Activated CD4-positive, alpha-beta T cell treated with anti-CD3 and anti-CD28 coated beads, Interleukin-2, amount 10 ng/mL, durations not matched to agents 7 days and 5 days (primary cell): Measurements from ENCODE around the gene ZC3H12C. TPM values are rescaled to one million over a fixed set of nuclear protein-coding genes. Genes with fewer than 3 reads are reported as not detected.
"Not testable (repeated sequence)": the region's sequence is repeated elsewhere in the genome, so short reads cannot be mapped to it uniquely, and the experiment has no call there.

Source experiments
- CTCF ChIA-PET: fragments of 350-600 bp; sonication (Branson Sonifier 250); formaldehyde crosslinking; loops from one replicate; lab custom pipeline; 2021; ENCODE audit warnings: antibody characterized with exemption; lab: Charles Lee
- POLR2A ChIA-PET: fragments of 350-600 bp; sonication (Branson Sonifier 250); formaldehyde crosslinking; loops from one replicate; lab custom pipeline; 2021; ENCODE audit warnings: antibody characterized with exemption; lab: Charles Lee
- DNase-seq: peaks from one replicate; pipeline ENCODE4 v3.0.0-alpha.2; 2020
- H3K27ac Mint-ChIP-seq: one replicate; pipeline ENCODE4 v1.8.0; 2021; ENCODE audit warnings: mild to moderate bottlenecking, moderate library complexity, mixed read lengths
- H3K27me3 Mint-ChIP-seq: one replicate; pipeline ENCODE4 v1.8.0; 2021; ENCODE audit warnings: mixed read lengths
- H3K36me3 Mint-ChIP-seq: one replicate; pipeline ENCODE4 v1.8.0; 2021; ENCODE audit warnings: low read depth, mixed read lengths
- H3K4me1 Mint-ChIP-seq: one replicate; pipeline ENCODE4 v1.8.0; 2021; ENCODE audit warnings: mixed read lengths
- H3K4me3 Mint-ChIP-seq: one replicate; pipeline ENCODE4 v1.8.0; 2021; ENCODE audit warnings: mild to moderate bottlenecking, moderate library complexity, mixed read lengths
- H3K9me3 Mint-ChIP-seq: one replicate; pipeline ENCODE4 v1.8.0; 2021; ENCODE audit warnings: mixed read lengths
- total RNA-seq, 2 experiments: library from RNA; stranded (reverse); gene quantifications; one replicate each; pipeline ENCODE4 v1.2.3, GENCODE V29; 2021

The ZC3H12C gene
- total RNA-seq, 2 experiments from 2014 or later, result 0.40 to 0.50 TPM

DNA sequence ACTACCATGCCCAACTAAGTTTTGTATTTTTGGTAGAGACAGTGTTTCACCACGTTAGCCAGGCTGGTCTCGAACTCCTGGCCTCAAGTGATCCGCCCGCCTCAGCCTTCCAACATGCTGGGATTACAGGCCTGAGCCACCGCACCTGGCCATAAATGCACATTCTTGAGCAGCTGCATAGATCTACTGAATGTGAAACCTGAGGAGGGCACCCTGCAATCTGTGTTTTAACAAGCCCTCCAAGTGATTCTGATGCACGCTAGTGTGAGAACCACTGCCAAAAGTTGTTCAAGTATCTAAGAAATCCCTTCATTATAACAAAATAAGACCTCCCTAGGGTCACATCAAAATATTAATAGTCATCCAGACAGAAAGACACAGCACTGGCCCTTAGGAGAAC is 113.9 kb downstream of the ZC3H12C start:
- DNase-seq, result no peak
- H3K27ac Mint-ChIP-seq, result no peak overlapping the region
- no peaks in the 10 kb centered on the region for H3K9me3 Mint-ChIP-seq
- H3K4me3 Mint-ChIP-seq, result no peak overlapping the region
- ChIA-PET POLR2A (interaction anchor here (0.6 kb wide), 1 partner anchor 8 kb away, joined by 4 read pairs; no protein-coding TSS in a partner anchor), CTCF (interaction anchor here (0.6 to 1.4 kb wide), 3 partner anchors 9 to 1405 kb away, joined by 3 to 4 read pairs (median 4); no protein-coding TSS in a partner anchor)
- H3K27me3 Mint-ChIP-seq, result peaks cover 3% of the 10 kb centered on the region
- H3K4me1 Mint-ChIP-seq, result peaks cover 9% of the 10 kb centered on the region
- H3K36me3 Mint-ChIP-seq, result no peaks in the 10 kb centered on the region

DNA sequence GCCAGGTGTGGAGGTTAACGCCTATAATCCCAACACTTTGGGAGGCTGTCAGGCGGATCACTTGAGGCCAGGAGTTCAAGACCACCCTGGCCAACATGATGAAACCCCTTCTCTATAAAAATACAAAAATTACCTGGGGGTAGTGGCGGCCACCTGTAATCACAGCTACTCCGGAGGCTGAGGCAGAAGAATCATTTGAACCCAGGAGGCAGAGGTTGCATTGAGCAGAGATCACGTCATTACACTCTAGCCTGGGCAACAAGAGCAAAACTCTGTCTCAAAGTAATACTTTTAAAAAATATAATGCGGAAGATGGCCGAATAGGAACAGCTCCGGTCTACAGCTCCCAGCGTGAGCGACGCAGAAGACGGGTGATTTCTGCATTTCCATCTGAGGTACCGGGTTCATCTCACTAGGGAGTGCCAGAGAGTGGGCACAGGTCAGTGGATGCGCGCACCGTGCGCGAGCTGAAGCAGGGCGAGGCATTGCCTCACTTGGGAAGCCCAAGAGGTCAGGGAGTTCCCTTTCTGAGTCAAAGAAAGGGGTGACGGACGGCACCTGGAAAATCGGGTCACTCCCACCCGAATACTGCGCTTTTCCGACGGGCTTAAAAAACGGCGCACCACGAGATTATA is 115.6 kb downstream of the ZC3H12C start:
- DNase-seq, H3K27me3 Mint-ChIP-seq, H3K4me1 Mint-ChIP-seq, POLR2A ChIA-PET, CTCF ChIA-PET, H3K9me3 Mint-ChIP-seq, H3K36me3 Mint-ChIP-seq: not testable (repeated sequence)
- Mint-ChIP-seq H3K4me3 (peak overlapping the region; percentile 71), H3K27ac (peak overlapping the region; percentile 81)

GRCh38 chr11:110209313-110209694 is 116.1 kb downstream of the ZC3H12C start:
- POLR2A ChIA-PET, H3K36me3 Mint-ChIP-seq, H3K27me3 Mint-ChIP-seq, H3K9me3 Mint-ChIP-seq, CTCF ChIA-PET, H3K4me1 Mint-ChIP-seq: not testable (repeated sequence)
- Mint-ChIP-seq H3K27ac (peak overlapping the region; percentile 81), H3K4me3 (peak overlapping the region; percentile 71)
- peak; percentile 38 for DNase-seq

- H3K27ac Mint-ChIP-seq, result no peak overlapping the region
- peaks cover 19% of the 10 kb centered on the region for H3K36me3 Mint-ChIP-seq
- ChIA-PET POLR2A (no interaction called here), CTCF (no interaction called here)
- no peaks in the 10 kb centered on the region for H3K27me3 Mint-ChIP-seq
- H3K4me1 Mint-ChIP-seq, result no peaks in the 10 kb centered on the region
- no peaks in the 10 kb centered on the region for H3K9me3 Mint-ChIP-seq
- no peak overlapping the region for H3K4me3 Mint-ChIP-seq
- no peak for DNase-seq
Observed at GRCh38 chr11:110217223-110217877, 124.2 kb downstream of the ZC3H12C start.

- H3K27ac Mint-ChIP-seq, result no peak overlapping the region
Observed at GRCh38 chr11:110217936-110218335, 124.7 kb downstream of the ZC3H12C start.

DNA sequence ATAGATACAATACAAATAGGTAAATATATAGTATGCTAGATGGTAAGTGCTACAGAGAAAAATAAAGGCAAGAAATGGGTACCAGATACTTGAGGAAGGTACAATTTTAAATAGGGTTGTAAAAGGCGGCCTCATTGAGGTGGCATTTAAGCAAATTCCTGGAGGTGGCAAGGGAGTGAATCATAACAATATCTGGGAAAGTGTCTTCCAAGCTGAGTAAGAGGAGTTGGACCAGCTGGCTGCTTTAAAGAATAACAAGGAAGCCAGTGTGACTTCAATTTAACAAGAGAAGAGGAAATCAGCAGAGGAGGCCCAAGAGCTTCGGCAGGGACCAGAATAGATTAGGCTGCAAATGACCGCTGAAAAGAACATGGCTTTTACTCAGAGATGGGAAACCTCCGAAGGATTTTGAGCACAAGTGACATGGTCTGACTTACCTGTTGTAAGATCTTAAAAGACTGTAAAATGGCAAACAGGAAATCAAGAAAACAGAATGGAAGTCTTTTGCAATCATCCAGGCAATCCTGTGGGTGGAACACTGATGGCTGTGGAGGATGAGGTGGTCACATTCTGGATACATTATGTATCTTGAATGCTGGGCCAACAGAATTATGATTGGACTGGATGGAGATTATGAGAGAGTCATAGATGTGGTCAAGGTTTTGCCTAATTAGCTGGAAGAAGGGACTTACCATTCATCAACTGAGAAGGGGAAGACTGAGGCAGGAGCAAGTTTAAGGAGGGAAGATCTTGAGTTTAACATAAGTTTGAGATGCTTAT is 126.0 kb downstream of the ZC3H12C start:
- Mint-ChIP-seq H3K27ac (peak overlapping the region; percentile 7), H3K36me3 (peaks cover 21% of the 10 kb centered on the region), H3K27me3 (no peaks in the 10 kb centered on the region), H3K9me3 (no peaks in the 10 kb centered on the region), H3K4me1 (no peaks in the 10 kb centered on the region), H3K4me3 (no peak overlapping the region)
- DNase-seq, result no peak
- POLR2A ChIA-PET, result no interaction called here
- CTCF ChIA-PET, result no interaction called here

More at GRCh38 chr11:110217936-110218335, 124.7 kb downstream of the ZC3H12C start:
- Mint-ChIP-seq H3K4me1 (no peaks in the 10 kb centered on the region), H3K36me3 (peaks cover 19% of the 10 kb centered on the region), H3K9me3 (no peaks in the 10 kb centered on the region), H3K27me3 (no peaks in the 10 kb centered on the region), H3K4me3 (no peak overlapping the region)
- no peak for DNase-seq
- ChIA-PET POLR2A (no interaction called here), CTCF (no interaction called here)

Other genes starting within 250 kb of the ZC3H12C start
- 10 to 100 TPM; 37.6 to 47.1 TPM for gene RDX, start 203.2 kb downstream of the ZC3H12C start, total RNA-seq